T-helper 2 cell treated with Interferon-gamma antibody and Interleukin-4, amounts not matched to agents 5 μg/mL and 100 μg/mL, for 36 hours (primary cell): ENCODE measurements around the gene ADAMTS20.

Source experiments
- DNase-seq: peaks from one replicate; pipeline ENCODE4 v3.0.0; 2021; ENCODE audit warnings: low spot score
- H3K27ac Mint-ChIP-seq: one replicate; pipeline ENCODE4 v1.8.0; 2021; ENCODE audit warnings: mild to moderate bottlenecking, mixed read lengths
- H3K27me3 Mint-ChIP-seq: one replicate; pipeline ENCODE4 v1.8.0; 2021; ENCODE audit warnings: low read depth, mixed read lengths
- H3K36me3 Mint-ChIP-seq: one replicate; pipeline ENCODE4 v1.8.0; 2021; ENCODE audit warnings: low read depth, mixed read lengths
- H3K4me1 Mint-ChIP-seq: one replicate; pipeline ENCODE4 v1.8.0; 2021; ENCODE audit warnings: low read depth, mixed read lengths
- H3K4me3 Mint-ChIP-seq: one replicate; pipeline ENCODE4 v1.8.0; 2022; ENCODE audit warnings: mild to moderate bottlenecking, moderate library complexity, mixed read lengths
- H3K9me3 Mint-ChIP-seq: one replicate; pipeline ENCODE4 v1.8.0; 2021; ENCODE audit warnings: mixed read lengths

Gene ADAMTS20

DNA sequence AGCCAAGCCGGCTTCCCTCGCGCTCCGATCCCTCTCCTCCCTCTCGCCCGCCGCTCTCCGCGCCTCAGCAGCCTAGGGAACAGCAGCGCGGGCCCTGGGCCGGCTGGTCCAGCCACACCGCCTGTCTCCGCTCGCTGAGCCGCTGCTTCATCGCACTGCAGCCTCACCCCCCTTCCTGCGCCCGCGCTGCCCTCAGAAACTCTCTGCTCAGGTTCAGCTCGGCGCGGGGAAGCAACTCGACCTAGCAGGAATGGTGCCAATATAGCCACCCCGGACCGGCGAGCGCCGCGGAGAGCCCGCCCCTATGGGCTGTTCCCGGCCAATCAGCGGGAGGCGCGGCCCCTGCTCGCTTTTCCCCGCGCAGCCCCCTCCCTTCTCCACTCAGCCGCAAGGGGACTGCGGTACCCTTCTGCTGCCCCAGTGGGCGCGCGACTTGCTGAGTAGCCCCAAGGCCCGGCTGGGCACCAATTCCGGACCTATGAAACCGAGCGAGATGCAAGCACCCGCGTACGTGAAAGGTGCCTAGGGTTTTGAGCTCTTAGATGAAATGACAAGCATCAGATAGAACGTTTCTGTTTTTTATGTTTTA lies at the start of gene ADAMTS20:
ADAMTS20 (minus strand) TSS at position 233 of the 589 bp plus-strand sequence. CDS start 282 bp downstream, outside the sequence.
- no peak within 1 kb of the TSS for H3K4me3 Mint-ChIP-seq
- peaks cover 29% of the 10 kb centered on the region for H3K27me3 Mint-ChIP-seq
- no peaks in the 10 kb centered on the region for H3K36me3 Mint-ChIP-seq
- H3K9me3 Mint-ChIP-seq = peaks cover 24% of the 10 kb centered on the region
- DNase-seq = no peak
- H3K27ac Mint-ChIP-seq = no peak within 1 kb of the TSS
- H3K4me1 Mint-ChIP-seq = no peaks in the 10 kb centered on the region

DNA sequence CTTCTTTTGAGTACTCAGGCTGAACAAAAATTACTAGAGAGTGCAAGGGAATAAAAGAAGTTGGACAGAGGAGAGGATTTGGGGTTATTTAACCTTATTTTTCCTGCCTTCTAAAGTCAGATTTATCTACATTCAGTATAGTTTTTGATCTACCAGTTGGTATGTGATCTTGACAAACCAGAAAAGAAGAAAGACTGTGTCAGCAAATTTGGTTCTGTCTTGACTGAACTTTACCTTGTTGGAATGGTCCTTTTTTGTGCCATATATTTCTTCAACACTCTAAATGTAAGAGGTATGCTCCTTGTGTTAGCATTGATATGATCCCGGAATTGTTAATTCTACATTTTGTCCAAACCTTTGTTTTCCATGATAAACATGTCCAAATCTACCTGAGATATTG lies 47.7 kb upstream of the ADAMTS20 start:
- Mint-ChIP-seq H3K27ac (no peak overlapping the region), H3K36me3 (no peaks in the 10 kb centered on the region), H3K4me3 (no peak overlapping the region), H3K4me1 (no peaks in the 10 kb centered on the region), H3K9me3 (no peaks in the 10 kb centered on the region), H3K27me3 (no peaks in the 10 kb centered on the region)
- no peak for DNase-seq

DNA sequence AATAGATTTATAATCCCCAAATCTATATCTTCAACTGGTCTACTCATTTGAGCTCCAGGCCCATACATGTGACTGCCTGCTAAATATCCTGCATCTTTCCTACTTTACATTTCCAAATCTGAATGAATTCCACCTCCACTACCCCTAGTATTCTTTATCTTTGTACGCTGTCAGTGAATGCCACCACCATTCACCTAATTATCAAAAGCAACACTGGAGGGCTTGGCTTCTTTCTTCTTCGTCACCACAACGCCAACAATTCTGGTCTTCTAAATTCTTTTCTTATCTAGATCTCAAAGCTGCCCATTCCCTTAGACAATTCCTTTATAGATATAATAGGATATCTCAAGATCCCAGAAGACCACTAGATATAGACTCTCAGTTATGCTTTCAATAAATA lies 47.1 kb upstream of the ADAMTS20 start:
- H3K36me3 Mint-ChIP-seq = no peaks in the 10 kb centered on the region

DNA sequence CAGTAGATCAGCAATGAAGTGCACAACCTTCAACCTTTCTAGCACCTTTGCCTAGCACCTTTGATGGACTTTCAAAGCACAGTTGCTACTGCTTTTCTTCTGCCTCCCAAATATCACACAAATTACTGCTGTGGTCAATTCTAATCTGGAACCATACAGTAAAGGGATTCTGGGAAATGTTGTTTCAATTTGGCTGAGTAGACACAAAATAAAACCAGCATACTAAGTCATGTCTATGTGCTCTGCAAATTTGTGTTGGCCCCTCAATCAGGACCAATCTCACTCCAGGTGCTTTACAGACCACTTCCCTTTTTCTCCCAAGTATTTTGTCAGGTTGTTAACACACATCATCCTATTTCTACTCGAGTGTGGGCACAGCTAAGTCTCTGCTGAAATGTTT lies 38.3 kb upstream of the ADAMTS20 start:
- DNase-seq = no peak
- Mint-ChIP-seq H3K27ac (no peak overlapping the region), H3K4me1 (no peaks in the 10 kb centered on the region)

More for the DNA sequence above, 47.1 kb upstream of the ADAMTS20 start:
- no peak for DNase-seq
- no peaks in the 10 kb centered on the region for H3K4me1 Mint-ChIP-seq
- H3K27me3 Mint-ChIP-seq = no peaks in the 10 kb centered on the region
- no peak overlapping the region for H3K27ac Mint-ChIP-seq
- no peak overlapping the region for H3K4me3 Mint-ChIP-seq
- no peaks in the 10 kb centered on the region for H3K9me3 Mint-ChIP-seq

DNA sequence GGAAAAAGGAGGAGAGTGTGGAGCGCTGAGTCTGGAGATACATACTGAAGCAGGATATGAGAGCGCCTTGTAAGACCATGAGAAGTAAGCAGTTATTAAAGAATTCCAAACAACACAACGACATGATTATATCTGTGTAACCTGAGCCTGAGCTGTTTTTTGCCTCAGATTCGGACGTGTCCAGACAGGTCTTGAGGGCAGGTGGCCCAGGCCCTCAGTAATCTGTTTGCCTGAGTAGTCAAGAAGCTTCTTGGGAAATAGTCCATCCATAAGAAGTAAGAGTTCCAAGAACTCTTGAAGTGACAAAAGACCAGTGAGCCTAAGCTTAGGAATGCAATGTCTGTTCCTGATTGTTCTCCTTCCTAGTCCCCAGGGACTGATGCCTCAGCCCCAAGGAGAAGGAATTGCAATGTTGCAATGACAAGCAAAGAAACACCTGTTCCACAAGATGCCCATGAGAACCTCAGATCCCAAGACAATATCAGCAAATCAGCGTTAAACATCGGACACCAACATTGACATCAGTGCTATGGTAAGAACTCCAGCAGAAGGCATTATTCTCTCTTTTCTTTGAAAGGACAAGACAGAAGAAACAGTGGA lies 34.7 kb upstream of the ADAMTS20 start:
- no peak overlapping the region for H3K4me3 Mint-ChIP-seq
- DNase-seq = no peak
- no peaks in the 10 kb centered on the region for H3K9me3 Mint-ChIP-seq
- no peaks in the 10 kb centered on the region for H3K4me1 Mint-ChIP-seq
- no peaks in the 10 kb centered on the region for H3K27me3 Mint-ChIP-seq
- no peak overlapping the region for H3K27ac Mint-ChIP-seq
- no peaks in the 10 kb centered on the region for H3K36me3 Mint-ChIP-seq

More for the DNA sequence above, 38.3 kb upstream of the ADAMTS20 start:
- no peaks in the 10 kb centered on the region for H3K27me3 Mint-ChIP-seq
- H3K36me3 Mint-ChIP-seq = no peaks in the 10 kb centered on the region
- no peak overlapping the region for H3K4me3 Mint-ChIP-seq
- no peaks in the 10 kb centered on the region for H3K9me3 Mint-ChIP-seq

- Mint-ChIP-seq H3K27ac (no peak overlapping the region), H3K4me1 (no peaks in the 10 kb centered on the region), H3K36me3 (no peaks in the 10 kb centered on the region), H3K4me3 (no peak overlapping the region), H3K9me3 (no peaks in the 10 kb centered on the region), H3K27me3 (no peaks in the 10 kb centered on the region)
- DNase-seq = no peak
These were observed 33.7 kb upstream of the ADAMTS20 start for GRCh38 chr12:43585676-43586075.

GRCh38 chr12:43580601-43581000 lies 28.6 kb upstream of the ADAMTS20 start:
- Mint-ChIP-seq H3K36me3 (no peaks in the 10 kb centered on the region), H3K9me3 (no peaks in the 10 kb centered on the region), H3K27ac (no peak overlapping the region), H3K27me3 (no peaks in the 10 kb centered on the region), H3K4me3 (no peak overlapping the region), H3K4me1 (no peaks in the 10 kb centered on the region)
- DNase-seq = no peak

- no peak for DNase-seq
- Mint-ChIP-seq H3K27ac (no peak overlapping the region), H3K36me3 (no peaks in the 10 kb centered on the region), H3K27me3 (no peaks in the 10 kb centered on the region), H3K9me3 (no peaks in the 10 kb centered on the region), H3K4me1 (no peaks in the 10 kb centered on the region), H3K4me3 (no peak overlapping the region)
These were observed 27.2 kb upstream of the ADAMTS20 start for GRCh38 chr12:43579206-43579605.

- H3K27ac Mint-ChIP-seq = no peak overlapping the region
- H3K36me3 Mint-ChIP-seq = no peaks in the 10 kb centered on the region
- no peaks in the 10 kb centered on the region for H3K9me3 Mint-ChIP-seq
- no peaks in the 10 kb centered on the region for H3K27me3 Mint-ChIP-seq
- H3K4me3 Mint-ChIP-seq = no peak overlapping the region
- no peak for DNase-seq
- H3K4me1 Mint-ChIP-seq = no peaks in the 10 kb centered on the region
These were observed 26.8 kb upstream of the ADAMTS20 start for GRCh38 chr12:43578782-43579181.

DNA sequence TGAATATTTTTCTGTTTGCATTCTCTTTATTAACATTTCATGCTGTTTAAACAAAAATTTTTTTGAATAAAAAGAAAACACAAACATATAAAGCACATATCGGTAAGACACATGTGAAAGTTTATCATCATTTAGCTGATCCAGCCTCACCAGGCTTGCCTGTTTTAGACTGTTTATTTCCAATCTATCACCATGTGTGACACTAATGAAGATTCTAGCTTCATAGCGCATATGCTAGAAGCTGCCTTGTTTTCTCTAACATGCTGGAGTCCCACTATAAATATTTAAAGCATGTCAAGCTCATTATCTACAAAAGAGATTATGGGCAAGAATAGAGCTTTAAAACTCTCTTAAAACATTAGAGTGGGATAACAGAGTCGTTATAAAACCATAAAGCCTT lies 25.4 kb upstream of the ADAMTS20 start:
- Mint-ChIP-seq H3K27ac (no peak overlapping the region), H3K4me1 (no peaks in the 10 kb centered on the region), H3K9me3 (peaks cover 4% of the 10 kb centered on the region), H3K27me3 (no peaks in the 10 kb centered on the region), H3K4me3 (no peak overlapping the region), H3K36me3 (no peaks in the 10 kb centered on the region)
- no peak for DNase-seq

DNA sequence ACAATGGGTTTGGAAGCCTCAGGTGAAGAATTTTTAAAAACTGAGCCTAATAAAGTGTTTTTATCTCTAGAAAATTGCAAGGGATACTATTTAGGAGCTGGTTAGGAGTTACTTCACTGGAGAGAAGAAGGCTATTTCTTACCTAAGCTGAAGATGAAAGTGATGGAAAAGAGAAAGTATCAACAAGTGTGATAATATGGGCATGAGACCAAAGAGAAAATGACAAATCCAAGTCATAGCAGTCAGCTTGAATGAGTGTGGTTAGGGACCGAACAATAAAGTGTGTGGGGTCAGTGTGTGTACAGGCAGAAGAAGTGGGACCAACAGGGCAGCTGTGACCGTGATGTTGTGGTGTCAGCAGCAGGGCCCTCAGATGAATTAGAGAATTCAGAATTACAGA lies 24.2 kb upstream of the ADAMTS20 start:
- H3K9me3 Mint-ChIP-seq = peaks cover 8% of the 10 kb centered on the region
- H3K36me3 Mint-ChIP-seq = no peaks in the 10 kb centered on the region
- DNase-seq = no peak
- no peak overlapping the region for H3K27ac Mint-ChIP-seq
- no peaks in the 10 kb centered on the region for H3K27me3 Mint-ChIP-seq
- H3K4me1 Mint-ChIP-seq = no peaks in the 10 kb centered on the region
- H3K4me3 Mint-ChIP-seq = no peak overlapping the region

DNA sequence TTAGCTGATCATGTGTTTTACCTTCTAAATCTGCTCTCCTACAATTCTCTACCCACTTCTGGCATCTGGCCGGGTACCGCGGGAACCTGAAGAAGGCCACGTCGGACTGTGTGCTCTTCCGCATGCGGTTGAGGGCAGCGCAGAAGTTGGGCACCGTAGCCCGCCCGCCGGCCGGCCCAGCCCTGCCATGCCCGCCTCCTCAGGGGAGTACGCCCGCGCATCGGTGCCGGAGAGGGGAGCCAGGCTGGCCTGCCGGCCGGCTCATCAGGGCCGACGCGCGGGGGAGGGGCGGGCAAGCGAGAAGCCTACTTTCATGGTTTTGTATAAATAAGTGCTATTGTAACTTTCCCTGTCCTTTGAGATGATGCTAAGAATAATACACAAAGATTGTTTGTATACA lies 19.9 kb upstream of the ADAMTS20 start:
- Mint-ChIP-seq H3K27ac (no peak overlapping the region), H3K36me3 (no peaks in the 10 kb centered on the region), H3K9me3 (peaks cover 8% of the 10 kb centered on the region), H3K27me3 (no peaks in the 10 kb centered on the region), H3K4me1 (no peaks in the 10 kb centered on the region), H3K4me3 (no peak overlapping the region)
- no peak for DNase-seq

- peaks cover 20% of the 10 kb centered on the region for H3K27me3 Mint-ChIP-seq
- peaks cover 48% of the 10 kb centered on the region for H3K9me3 Mint-ChIP-seq
- H3K4me3 Mint-ChIP-seq = no peak overlapping the region
- H3K27ac Mint-ChIP-seq = no peak overlapping the region
- H3K4me1 Mint-ChIP-seq = no peaks in the 10 kb centered on the region
- H3K36me3 Mint-ChIP-seq = no peaks in the 10 kb centered on the region
- DNase-seq = no peak
These were observed 4.1 kb upstream of the ADAMTS20 start for GRCh38 chr12:43556057-43556456.

- Mint-ChIP-seq H3K9me3 (peaks cover 20% of the 10 kb centered on the region), H3K36me3 (no peaks in the 10 kb centered on the region), H3K4me1 (no peaks in the 10 kb centered on the region), H3K4me3 (no peak overlapping the region), H3K27me3 (peaks cover 29% of the 10 kb centered on the region), H3K27ac (no peak overlapping the region)
- no peak for DNase-seq
These were observed 578 bp downstream of the ADAMTS20 start for GRCh38 chr12:43551279-43551970.
